OCI-LY7 (cell line): Measurements from ENCODE around the gene GOLIM4.

Source experiments
- EZH2phosphoT487 ChIP-seq: fragments of 200-600 bp; sonication (generic); IDR thresholded peaks from 2 replicates; pipeline ENCODE4 v1.6.1; 2018; ENCODE audit warnings: low read depth, borderline replicate concordance, mild to moderate bottlenecking, mixed run types, antibody characterized with exemption, low read length, moderate library complexity, mixed read lengths
- TF ChIP-seq, protein P1 (sequence below): fragments of 200-600 bp; sonication (generic); conservative IDR thresholded peaks from 2 replicates; pipeline ENCODE4 v1.5.1; 2014; ENCODE audit warnings: mild to moderate bottlenecking, antibody characterized with exemption, low read length, moderate library complexity, mixed read lengths

- TF ChIP-seq, protein P1, sequence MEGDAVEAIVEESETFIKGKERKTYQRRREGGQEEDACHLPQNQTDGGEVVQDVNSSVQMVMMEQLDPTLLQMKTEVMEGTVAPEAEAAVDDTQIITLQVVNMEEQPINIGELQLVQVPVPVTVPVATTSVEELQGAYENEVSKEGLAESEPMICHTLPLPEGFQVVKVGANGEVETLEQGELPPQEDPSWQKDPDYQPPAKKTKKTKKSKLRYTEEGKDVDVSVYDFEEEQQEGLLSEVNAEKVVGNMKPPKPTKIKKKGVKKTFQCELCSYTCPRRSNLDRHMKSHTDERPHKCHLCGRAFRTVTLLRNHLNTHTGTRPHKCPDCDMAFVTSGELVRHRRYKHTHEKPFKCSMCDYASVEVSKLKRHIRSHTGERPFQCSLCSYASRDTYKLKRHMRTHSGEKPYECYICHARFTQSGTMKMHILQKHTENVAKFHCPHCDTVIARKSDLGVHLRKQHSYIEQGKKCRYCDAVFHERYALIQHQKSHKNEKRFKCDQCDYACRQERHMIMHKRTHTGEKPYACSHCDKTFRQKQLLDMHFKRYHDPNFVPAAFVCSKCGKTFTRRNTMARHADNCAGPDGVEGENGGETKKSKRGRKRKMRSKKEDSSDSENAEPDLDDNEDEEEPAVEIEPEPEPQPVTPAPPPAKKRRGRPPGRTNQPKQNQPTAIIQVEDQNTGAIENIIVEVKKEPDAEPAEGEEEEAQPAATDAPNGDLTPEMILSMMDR = no peak
- TF ChIP-seq EZH2phosphoT487 = no peak
Measured at GRCh38 chr3:168047936-168048335, 47.8 kb downstream of the GOLIM4 start.
